OCI-LY7 (cell line): ENCODE results near the gene LAMA2.

Source experiments
- EZH2phosphoT487 ChIP-seq: fragments of 200-600 bp; sonication (generic); IDR thresholded peaks from 2 replicates; pipeline ENCODE4 v1.6.1; 2018; ENCODE audit warnings: low read depth, borderline replicate concordance, mild to moderate bottlenecking, mixed run types, antibody characterized with exemption, low read length, moderate library complexity, mixed read lengths
- TF ChIP-seq, protein P1 (sequence below): fragments of 200-600 bp; sonication (generic); conservative IDR thresholded peaks from 2 replicates; pipeline ENCODE4 v1.5.1; 2014; ENCODE audit warnings: mild to moderate bottlenecking, antibody characterized with exemption, low read length, moderate library complexity, mixed read lengths

DNA sequence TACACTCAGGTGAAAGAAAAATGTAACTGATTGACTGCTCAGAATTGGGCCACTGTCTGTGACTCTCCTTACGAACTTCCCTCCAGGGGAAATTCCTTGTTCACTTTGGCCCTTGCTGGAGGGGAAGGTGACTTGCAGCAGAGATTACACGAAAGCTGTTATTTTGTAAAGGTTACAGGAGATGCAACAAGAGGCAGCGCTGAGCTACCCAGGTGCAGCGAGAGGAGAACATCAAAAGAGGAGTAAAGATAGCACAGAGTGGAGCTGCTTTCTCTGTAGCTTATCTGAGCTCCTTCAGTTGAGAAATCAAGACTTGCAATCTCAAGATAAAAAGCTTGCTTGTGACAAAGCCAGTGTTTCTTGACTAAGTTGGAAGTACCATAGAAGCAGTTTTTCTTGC, 682.4 kb downstream of the LAMA2 start:
- TF ChIP-seq, protein P1, sequence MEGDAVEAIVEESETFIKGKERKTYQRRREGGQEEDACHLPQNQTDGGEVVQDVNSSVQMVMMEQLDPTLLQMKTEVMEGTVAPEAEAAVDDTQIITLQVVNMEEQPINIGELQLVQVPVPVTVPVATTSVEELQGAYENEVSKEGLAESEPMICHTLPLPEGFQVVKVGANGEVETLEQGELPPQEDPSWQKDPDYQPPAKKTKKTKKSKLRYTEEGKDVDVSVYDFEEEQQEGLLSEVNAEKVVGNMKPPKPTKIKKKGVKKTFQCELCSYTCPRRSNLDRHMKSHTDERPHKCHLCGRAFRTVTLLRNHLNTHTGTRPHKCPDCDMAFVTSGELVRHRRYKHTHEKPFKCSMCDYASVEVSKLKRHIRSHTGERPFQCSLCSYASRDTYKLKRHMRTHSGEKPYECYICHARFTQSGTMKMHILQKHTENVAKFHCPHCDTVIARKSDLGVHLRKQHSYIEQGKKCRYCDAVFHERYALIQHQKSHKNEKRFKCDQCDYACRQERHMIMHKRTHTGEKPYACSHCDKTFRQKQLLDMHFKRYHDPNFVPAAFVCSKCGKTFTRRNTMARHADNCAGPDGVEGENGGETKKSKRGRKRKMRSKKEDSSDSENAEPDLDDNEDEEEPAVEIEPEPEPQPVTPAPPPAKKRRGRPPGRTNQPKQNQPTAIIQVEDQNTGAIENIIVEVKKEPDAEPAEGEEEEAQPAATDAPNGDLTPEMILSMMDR: no peak
- no peak for TF ChIP-seq EZH2phosphoT487
